GM19099 (cell line): ENCODE results near the gene APBA1.

ENCODE experiments used
- POLR2A ChIP-seq: IDR thresholded peaks from 3 replicates; pipeline ENCODE4 v1.6.1; 2011; ENCODE audit warnings: low read depth; ENCODE audit not compliant: insufficient read length; ENCODE audit errors: extremely low read depth

Gene APBA1

DNA sequence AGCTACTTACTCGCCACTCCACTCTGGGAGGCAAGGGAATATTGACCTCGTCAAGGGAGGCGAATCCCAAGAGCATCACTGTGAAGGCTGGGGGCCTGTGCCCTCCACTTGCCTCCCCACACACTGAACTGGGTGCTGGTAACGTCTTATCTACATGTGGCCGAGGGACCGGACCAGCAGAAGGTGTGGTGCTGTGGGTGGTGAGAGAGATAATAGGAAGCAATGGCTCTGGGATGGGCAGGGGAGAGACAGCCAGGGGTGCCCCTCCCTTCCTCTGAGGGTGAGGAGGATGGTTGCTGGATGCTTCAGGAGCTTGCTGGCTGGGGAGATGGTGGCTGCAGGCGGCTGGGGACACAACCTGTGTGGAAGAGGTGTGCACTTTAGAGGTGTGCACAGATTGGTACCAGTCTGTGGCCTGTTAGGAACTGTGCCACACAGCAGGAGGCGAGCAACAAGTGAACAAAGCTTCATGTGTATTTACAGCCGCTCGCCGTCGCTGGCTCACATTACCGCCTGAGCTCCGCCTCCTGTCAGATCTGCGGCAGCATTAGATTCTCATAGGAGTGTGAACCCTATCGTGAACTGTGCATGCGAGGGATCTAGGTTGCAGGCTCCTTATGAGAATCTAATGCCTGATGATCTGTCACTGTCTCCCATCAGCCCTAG, 246.9 kb downstream of the APBA1 start:
- no peak for TF ChIP-seq POLR2A

- no peak for TF ChIP-seq POLR2A
These were observed 250.0 kb downstream of the APBA1 start for GRCh38 chr9:69421908-69422801.

DNA sequence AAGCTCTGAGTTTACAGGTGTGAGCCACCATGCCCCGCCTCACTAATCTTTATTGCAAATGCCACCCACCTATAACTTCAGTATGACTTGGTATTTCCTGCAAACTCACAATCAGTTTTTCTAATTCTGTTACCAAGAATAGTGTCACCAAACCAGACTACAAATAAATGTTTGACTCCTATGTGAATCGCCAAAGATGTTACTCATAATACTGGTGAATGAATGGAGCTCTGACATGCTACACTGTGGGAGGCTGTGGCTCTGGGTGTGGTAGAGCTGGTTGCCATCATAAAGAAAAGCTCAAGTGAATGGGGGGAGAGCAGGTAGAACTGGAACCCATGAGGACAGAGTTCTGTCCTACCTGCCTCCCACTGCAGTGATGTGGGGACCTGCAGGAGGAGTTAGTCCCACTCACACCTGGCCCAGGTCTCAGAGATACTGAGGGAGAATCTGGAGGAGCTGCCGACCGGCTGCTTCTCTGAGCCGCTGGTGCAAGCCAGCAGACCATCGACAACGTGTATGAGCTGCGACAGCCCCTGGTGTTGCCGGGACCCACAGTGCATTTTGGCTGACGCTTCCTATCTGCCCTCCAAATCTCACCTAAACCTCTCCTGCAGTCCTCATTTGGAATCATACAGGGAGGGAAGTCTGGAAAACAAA, 251.4 kb downstream of the APBA1 start:
- TF ChIP-seq POLR2A: no peak

- no peak for TF ChIP-seq POLR2A
These were observed 259.4 kb downstream of the APBA1 start for GRCh38 chr9:69412741-69413150.

- TF ChIP-seq POLR2A: no peak
These were observed 260.0 kb downstream of the APBA1 start for GRCh38 chr9:69411931-69412740.

GRCh38 chr9:69411246-69411645, 260.9 kb downstream of the APBA1 start:
- TF ChIP-seq POLR2A: no peak

DNA sequence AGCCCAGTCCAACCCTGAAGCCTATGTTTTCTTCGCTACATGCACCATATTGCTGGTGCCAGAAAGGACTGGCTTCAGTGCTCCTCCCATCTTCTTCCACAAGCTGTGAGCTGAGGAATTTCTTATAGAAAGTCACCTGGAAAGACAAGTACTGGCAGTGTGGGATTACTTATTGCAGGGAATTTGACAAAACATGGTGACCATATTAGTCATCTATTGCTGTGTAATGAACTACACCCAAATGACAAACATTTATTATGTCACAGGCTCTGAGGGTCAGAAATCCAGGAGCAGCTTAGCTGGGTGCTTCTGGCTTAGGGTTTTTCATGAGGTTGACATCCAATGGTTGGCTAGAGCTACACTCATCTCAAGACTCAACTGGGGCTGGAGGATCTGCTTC, 271.7 kb downstream of the APBA1 start:
- TF ChIP-seq POLR2A: no peak

DNA sequence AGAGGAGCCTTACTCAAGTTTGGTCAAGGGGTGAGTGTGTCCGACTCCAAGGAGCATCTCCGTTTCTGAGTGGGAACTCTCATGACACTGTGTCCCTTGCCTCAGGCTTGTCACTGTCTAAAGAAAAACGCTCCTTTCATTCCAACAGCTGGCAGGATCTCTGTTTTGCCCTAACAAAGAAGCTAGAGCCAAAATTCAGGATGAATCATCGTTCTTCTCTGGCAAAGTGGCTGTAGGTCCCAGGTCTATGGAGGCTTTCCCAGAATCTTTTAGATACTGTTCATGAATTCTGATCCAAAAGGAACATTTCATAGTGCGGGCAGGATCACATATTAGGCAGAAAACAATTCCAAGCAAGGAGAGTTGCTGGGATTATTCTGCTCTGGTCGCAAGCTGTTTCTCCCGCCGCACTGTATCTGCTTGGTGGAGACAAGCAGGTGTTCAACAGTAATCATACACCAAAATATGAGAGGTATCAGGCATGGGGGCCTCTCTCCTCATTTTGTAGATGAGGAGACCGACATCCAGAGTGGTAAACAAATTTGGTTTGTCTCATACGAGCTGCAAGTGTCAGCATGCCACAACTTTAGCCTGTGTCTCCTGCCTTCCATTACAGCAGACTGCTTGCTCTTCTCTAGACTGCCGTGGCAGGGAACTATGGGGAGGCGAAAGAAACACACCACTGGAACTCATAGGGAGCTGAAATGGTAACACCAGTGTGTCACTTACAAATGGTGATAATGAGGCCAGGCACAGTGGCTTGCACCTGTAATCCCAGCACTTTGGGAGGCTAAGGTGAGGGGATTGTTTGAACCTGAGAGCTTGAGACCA, 274.6 kb downstream of the APBA1 start:
- no peak for TF ChIP-seq POLR2A

DNA sequence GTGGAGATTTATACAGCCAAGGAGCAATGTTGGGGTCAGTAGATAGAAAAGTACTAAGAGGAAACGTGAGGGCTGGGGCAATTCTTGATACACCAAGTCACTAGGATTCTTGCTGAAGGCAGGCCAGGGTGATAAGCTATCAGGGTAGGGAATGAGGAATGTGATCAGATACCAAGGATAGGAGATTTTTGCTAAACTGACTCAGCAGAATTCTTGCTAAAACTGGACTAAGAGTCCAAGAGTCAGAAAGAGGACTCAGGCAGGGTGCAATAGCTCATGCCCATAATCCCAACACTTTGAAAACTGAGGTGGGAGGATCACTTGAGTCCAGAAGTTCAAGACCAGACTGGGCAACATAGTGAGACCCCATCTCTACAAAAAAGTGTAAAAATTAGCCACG, 275.4 kb downstream of the APBA1 start:
- no peak for TF ChIP-seq POLR2A

GRCh38 chr9:69395718-69396117, 276.5 kb downstream of the APBA1 start:
- TF ChIP-seq POLR2A: no peak

DNA sequence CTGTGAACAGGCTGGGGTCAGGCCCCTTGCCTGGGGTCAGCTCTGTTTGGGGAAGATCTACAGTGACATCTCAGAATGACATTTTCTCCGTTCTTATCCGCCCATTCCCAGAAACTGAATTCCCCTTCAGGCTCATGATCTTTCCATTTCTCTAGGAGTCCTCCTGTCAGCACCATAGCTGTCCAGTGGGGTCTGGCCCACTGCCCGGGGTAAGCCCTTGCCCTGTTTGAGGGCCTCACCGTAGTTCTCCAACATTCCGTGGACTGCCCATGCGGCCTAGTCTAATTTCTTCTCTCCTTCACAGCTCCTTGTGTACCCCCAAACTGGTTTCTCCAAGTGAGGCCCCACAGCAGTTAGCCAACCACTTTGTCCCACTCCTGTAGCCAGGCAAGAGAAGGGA, 278.7 kb downstream of the APBA1 start:
- TF ChIP-seq POLR2A: no peak

DNA sequence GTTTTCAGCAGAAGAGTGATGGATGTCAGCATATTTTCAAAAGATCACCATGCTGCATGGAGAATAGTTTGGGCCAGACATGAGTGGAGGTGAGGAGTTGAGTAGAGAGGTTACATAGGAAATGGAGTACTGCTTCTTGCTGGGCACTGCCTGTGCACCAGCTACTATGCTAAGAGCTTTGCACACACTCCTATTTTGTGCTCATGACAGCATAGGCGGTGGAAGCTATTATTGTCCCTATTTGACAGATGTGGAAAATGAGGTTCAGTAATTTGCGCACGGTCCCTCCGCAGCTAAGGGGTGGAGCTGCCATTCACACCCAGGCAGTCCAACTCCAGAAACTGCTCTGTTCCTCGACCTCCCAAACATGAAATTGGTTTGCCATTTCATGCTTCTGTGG, 279.3 kb downstream of the APBA1 start:
- no peak for TF ChIP-seq POLR2A

GRCh38 chr9:69391946-69392345, 280.2 kb downstream of the APBA1 start:
- no peak for TF ChIP-seq POLR2A

GRCh38 chr9:69391487-69391886, 280.7 kb downstream of the APBA1 start:
- no peak for TF ChIP-seq POLR2A
